EL (cell line): ENCODE results near the gene RPUSD4.
A peak's percentile ranks its signal among the peaks of the same experiment; 100 is the strongest.

Experiments
- DNase-seq: peaks from one replicate; pipeline ENCODE4 v3.0.0-alpha.2; 2016

RPUSD4 gene

DNA sequence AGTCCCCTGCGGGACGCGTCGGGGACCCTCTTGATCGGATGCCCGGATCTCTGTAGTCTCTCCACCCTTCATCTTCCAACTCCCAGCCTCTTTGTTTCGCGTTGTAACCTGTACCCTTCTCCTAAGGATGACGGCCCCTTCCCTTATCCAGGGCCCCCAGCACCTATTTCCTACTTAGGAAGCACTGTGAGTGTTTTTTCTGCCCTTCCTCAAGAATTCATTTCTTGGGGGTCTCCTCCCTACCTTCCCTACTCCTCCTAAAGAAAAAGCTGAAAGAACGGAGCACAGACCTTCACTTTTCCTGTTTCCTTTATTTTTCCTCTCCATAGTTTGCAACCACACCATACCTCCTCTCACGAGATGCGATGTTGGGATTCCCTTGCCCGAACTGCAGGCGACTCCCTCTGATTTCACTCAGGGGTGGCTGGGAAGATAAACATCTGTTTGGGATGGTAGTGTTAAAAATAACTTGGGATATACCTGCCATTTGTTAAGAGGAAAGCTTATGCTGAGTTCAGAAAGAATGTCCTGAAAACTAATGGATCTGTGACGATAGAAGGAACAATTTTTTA lies 725 bp upstream of the RPUSD4 start:
- peak; percentile 15 for DNase-seq

- DNase-seq: no peak
These were observed 597 bp downstream of the RPUSD4 start for GRCh38 chr11:126210871-126211235.

- DNase-seq: no peak
These were observed 3.6 kb downstream of the RPUSD4 start for GRCh38 chr11:126207896-126208295.

DNA sequence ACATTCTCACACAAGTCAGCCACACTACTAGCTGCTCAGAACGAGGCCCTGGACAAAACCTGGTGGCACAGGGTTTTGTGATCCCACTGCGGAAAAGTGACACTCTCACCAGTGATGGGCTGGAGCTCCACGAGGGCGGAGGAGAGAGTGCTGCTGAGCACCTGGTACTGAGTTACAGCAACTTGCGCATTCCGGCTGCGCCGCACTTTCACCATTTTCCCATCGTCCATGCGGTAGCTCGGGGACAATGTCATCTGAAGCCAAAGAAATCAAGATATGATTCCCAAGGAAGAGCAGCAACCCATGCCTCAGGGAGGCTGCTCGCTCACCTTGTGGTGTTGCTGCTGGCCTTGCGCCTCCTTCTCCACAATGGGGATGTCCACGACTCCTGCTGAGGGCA lies 6.1 kb downstream of the RPUSD4 start:
- no peak for DNase-seq

GRCh38 chr11:126202646-126203359 lies 8.6 kb downstream of the RPUSD4 start:
- DNase-seq: no peak

- DNase-seq: no peak
These were observed 12.8 kb downstream of the RPUSD4 start for GRCh38 chr11:126198648-126199047.

DNA sequence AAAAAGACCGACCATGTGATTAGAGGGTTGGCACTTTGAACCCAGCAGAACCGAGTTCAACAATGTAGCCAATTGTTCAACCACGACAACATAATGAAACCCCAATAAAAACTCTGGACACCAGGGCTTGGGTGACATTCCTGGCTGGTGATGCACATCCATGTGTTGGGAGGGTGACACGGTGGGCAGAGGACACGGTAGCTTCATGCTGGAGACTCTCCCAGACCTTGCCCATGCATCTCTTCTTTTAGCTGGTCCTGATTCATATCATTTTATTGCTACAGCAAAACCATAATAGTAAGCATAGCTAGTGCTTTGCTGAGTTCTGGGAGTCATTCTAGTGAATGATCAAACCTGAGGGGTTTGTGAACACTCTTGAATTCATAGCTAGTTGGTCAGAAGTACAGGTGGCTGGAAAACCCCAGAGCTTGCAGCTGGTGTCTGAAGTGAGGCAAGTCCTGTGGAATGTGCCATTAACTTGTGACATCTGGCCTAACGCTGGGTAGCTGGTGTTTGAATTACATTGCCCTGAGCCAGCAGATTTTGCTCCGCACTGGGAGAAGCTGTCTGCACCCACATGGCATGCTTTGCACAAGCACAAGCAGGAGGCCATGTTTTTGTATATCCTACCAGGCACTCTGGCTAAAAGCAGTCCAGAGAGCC lies 14.0 kb downstream of the RPUSD4 start:
- peak; percentile 69 for DNase-seq

- no peak for DNase-seq
These were observed 16.3 kb downstream of the RPUSD4 start for GRCh38 chr11:126195119-126195518.

DNA sequence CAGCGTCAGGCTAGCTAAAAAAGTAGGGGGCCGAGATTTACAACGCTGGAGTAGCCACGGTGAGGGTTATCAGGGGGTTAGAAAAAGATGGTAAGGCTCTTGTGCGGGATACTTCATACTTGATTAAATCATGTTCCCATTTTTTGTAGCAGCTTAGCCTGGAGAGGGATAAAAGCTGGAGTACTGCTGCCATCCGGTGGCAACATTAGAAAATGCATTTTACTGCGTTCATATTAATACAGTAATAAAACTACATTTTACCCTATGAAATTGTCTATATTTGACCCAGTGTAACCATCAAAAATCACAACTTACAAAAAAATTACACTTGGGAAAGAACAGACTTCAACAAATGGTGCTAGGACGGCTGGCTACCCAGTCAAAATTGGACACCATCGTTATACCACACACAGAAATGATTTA lies 17.3 kb downstream of the RPUSD4 start:
- peak; percentile 45 for DNase-seq

DNA sequence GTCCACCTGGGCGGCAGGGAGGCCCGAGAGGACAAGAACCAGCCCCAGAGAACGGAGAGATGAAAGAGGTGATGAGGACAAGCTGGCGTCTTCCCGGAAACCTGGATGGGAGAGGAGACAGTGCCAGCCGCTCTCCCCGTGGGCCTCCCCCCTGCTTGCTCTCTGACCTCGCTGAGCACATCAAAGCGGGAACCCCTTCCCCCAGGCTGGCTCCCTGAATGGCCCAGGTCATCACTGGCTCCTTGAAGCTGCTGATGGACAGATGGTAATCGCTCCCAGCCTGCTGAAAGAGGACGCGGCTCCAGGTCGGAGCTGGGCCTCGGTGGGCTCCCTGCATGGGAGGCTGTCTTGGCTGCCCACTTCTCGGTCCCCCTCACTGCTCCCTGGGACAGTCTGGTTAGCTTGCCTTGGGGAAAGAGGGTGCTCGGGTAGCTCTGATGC lies 18.4 kb downstream of the RPUSD4 start:
- DNase-seq: no peak

DNA sequence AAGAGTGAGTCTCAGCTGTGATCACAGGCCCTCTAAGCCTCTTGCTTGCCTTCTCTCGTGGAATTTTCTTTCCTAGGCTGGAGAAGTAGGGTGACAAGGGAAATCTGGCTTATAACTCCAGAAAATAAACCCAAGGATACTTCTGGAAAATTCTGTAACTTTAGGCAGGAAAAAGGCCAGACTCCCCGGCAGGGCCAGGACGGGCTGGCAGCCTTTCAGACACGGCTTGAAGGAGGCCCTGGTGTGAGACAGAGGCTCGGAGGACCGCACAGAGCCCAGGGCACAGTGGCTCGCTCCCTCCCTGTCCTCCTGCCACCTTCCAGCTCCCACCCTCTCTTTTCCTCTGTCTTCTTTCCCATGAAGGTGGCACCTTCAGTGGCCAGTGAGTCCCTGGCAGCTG lies 19.1 kb downstream of the RPUSD4 start:
- no peak for DNase-seq

GRCh38 chr11:126191379-126192073 lies 19.9 kb downstream of the RPUSD4 start:
- DNase-seq: no peak

- DNase-seq: no peak
These were observed 20.7 kb downstream of the RPUSD4 start for GRCh38 chr11:126190792-126191191.

DNA sequence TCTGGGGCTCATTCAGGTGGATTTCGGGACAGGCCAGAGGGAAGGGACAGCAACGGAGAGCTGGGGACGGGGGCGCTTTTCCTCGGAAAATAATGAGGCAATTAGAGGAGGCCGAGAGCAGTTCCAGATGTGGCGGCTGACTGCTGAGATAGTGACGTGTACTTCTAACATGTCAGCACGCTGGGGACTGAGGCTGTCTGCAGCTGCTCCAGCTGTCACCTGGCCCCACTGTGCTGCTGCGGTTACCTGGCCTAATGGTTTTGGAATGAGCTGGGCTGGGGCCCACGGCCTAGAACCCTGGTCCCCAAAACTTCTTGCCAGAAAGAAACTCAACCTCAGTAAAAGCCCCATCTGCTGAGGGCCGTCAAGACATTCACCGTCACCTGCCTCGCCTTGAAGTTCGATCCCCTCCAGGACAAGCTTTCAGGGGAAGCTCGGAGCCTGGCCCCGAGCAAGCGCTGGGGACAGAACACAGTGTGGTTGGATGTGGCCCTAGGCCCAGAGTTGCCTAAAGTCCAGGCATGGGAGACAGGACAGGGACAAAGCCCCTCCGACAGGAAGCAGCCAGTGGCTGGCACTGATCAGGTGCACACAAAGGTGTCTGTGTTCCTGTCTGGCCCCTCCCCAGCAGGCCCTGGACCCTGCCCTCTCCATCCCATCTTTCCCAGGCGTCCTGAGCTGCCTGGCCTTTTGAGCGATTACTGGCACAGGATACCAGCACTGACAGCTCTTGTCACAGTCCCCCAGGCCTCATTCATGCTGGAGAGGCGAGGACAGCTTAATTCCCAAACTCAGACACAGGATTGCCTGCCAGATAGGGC lies 22.1 kb downstream of the RPUSD4 start:
- DNase-seq: no peak

DNA sequence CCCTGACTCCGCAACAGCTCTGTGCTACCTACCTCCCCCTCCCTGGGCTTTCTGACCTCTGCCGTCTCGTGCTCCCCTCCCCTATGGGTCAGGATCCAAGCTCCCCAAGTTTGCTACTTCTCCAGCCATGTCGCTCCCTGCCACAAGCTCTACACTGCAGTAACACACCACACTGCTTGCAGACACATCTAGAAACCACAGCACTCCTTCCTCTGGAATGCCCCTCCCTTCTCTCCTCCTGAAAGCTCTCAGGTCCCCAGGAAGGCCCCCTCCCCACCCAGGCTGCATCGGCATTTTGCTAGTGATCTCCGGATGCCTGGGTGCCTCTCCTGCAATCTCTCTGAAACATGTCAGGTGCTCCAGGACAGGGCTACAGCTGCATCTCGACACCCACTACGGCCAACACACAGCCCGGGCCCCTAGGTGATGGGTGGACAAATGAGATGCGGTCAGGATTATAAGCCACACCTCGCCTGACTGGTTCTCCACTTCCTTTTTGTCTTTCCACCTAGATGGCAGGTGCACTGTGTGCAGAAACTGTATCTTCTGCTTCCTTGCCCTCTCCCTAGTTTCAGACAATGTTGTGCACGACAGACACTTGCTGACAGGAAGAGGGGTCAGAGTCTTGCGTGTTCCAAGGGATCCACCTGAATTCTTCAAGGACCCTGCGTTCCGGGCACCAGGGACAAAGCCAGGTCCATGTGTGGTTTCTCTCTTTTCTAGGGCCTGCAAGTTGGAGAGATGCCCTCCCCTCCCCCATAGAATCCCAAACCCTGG lies 22.9 kb downstream of the RPUSD4 start:
- DNase-seq: no peak

DNA sequence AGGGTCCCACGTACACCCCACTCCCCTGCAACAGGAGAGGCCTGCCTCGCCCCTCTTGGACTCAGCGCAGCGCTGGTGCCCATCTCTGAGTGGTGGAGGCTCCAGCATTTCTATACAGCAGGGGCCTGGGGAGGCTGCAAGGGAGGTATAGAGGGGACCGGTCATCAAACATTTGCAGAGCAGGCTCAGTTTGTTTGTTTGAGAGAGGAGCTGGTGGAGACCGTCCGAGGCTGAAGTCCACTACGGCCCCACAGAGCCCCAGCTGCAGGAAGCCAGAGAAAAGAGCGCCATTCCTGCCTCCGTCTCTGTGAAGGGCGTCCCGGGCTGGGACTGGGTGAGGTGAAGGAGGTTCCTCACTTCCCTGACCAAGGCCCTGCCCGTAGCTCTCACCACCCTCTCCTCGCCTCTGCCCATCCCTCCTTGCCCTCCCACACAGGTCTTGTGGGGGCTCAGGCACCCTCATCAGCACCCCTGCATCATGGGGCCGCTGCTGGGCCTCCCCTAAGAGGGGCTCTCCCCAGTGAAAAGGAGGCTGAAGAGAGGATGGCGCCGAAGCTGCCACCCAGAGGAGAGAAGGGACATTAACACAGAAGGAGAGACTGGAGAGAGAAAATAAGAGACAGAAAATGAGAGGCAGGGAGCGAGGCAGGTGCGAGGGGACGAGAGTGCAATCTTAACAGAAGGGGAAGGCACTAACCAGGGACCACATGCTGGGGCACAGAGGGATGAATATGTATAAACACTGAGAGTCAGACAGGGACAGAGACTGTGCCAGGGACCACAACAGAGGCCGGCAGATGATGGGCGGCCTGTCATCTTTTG lies 24.5 kb downstream of the RPUSD4 start:
- DNase-seq: no peak

- DNase-seq: no peak
These were observed 25.3 kb downstream of the RPUSD4 start for GRCh38 chr11:126186025-126186698.

GRCh38 chr11:126185259-126186024 lies 26.0 kb downstream of the RPUSD4 start:
- no peak for DNase-seq

DNA sequence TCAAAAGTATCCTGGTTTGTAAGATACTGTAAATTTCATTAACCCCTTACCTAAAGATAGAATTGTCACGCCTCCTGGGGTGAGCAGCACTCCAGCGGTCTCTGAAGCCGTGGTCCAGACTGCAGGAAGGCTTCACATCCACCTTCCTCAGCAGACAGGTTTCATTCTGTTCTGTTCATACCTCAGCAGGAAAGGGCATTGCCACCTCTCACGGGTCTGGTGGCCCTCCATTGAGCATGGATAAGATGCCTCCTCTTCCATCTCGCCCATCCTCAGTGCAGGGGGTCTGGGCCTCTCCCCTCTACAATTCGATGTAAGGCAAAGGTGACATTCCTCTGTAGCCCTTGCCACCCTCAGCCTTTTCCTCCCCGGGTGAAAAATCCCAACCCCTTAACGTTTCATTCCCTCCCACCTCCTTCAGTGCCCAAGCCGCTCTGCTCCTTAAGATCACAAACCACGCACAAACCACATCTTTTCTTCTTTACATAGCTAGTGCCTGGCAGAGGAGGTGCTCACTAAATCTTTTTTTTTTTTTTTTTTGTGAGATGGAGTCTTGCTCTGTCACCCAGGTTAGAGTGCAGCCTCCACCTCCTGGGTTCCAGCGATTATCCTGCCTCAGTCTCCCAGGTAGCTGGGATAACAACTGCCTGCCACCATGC lies 28.5 kb downstream of the RPUSD4 start:
- DNase-seq: no peak
